Epithelial cell of esophagus (primary cell): ENCODE results near the gene ITCH.
"Not testable (repeated sequence)": the region's sequence is repeated elsewhere in the genome, so short reads cannot be mapped to it uniquely, and the experiment has no call there.

Experiments
- DNase-seq: peaks from one replicate; pipeline ENCODE4 v3.0.0; 2010; ENCODE audit warnings: low read depth
- H3K4me3 ChIP-seq: 2 replicates; pipeline ENCODE4 v1.5.1; 2011; ENCODE audit warnings: mild to moderate bottlenecking, low read length, control low read depth
- CTCF ChIP-seq: IDR thresholded peaks from 2 replicates; pipeline ENCODE4 v1.5.1; 2011; ENCODE audit warnings: low read depth, mild to moderate bottlenecking, low read length, control low read depth, inconsistent platforms; ENCODE audit not compliant: insufficient read depth; ENCODE audit errors: missing control alignments

ITCH gene

GRCh38 chr20:34426026-34426425, 63.0 kb downstream of the ITCH start:
- no peak for DNase-seq
- no peak overlapping the region for H3K4me3 ChIP-seq
- TF ChIP-seq CTCF = no peak

- no peak for TF ChIP-seq CTCF
- no peak overlapping the region for H3K4me3 ChIP-seq
- DNase-seq = no peak
Observed at GRCh38 chr20:34427331-34427730, 64.3 kb downstream of the ITCH start.

GRCh38 chr20:34427784-34428183, 64.7 kb downstream of the ITCH start:
- no peak for DNase-seq
- H3K4me3 ChIP-seq = no peak overlapping the region
- no peak for TF ChIP-seq CTCF

- no peak overlapping the region for H3K4me3 ChIP-seq
- no peak for TF ChIP-seq CTCF
- no peak for DNase-seq
Observed at GRCh38 chr20:34431168-34431567, 68.1 kb downstream of the ITCH start.

GRCh38 chr20:34432663-34433062, 69.6 kb downstream of the ITCH start:
- not testable (repeated sequence) for H3K4me3 ChIP-seq, DNase-seq

- no peak for DNase-seq
- no peak for TF ChIP-seq CTCF
- H3K4me3 ChIP-seq = no peak overlapping the region
Observed at GRCh38 chr20:34433391-34433790, 70.3 kb downstream of the ITCH start.

GRCh38 chr20:34435589-34435988, 72.5 kb downstream of the ITCH start:
- H3K4me3 ChIP-seq = no peak overlapping the region
- no peak for TF ChIP-seq CTCF
- no peak for DNase-seq
